Smooth muscle cell (in vitro differentiated cells): ENCODE results near the gene PAGR1. TPM values are rescaled to one million over a fixed set of nuclear protein-coding genes. Genes with fewer than 3 reads are reported as not detected.

Experiments
- DNase-seq: peaks from one replicate; lab custom pipeline; 2025; ENCODE audit not compliant: unreplicated experiment; lab: John Stamatoyannopoulos, UW
- H2AFZ ChIP-seq: fragments of 200-600 bp; sonication (generic); 2 replicates; pipeline ENCODE4 v1.6.0; 2016; ENCODE audit warnings: antibody characterized with exemption, low read depth, mild to moderate bottlenecking
- H3F3A ChIP-seq: fragments of 200-600 bp; sonication (generic); 2 replicates; pipeline ENCODE4 v1.6.0; 2017; ENCODE audit warnings: antibody characterized with exemption, low read depth
- H3K27ac ChIP-seq: fragments of 200-600 bp; sonication (generic); 2 replicates; pipeline ENCODE4 v1.5.1; 2016; ENCODE audit warnings: low read depth, mild to moderate bottlenecking
- H3K27me3 ChIP-seq: fragments of 200-600 bp; sonication (generic); 2 replicates; pipeline ENCODE4 v1.6.1; 2016; ENCODE audit warnings: low read depth, mild to moderate bottlenecking
- H3K36me3 ChIP-seq: fragments of 200-600 bp; sonication (generic); 2 replicates; pipeline ENCODE4 v1.5.1; 2016; ENCODE audit warnings: low read depth
- H3K4me1 ChIP-seq: fragments of 200-600 bp; sonication (generic); 2 replicates; pipeline ENCODE4 v1.5.1; 2016; ENCODE audit warnings: low read depth
- H3K4me2 ChIP-seq: fragments of 200-600 bp; sonication (generic); 2 replicates; pipeline ENCODE4 v1.6.0; 2016; ENCODE audit warnings: mild to moderate bottlenecking
- H3K4me3 ChIP-seq: fragments of 200-600 bp; sonication (generic); 2 replicates; pipeline ENCODE4 v1.5.1; 2016; ENCODE audit warnings: mild to moderate bottlenecking
- H3K79me2 ChIP-seq: fragments of 200-600 bp; sonication (generic); 2 replicates; pipeline ENCODE4 v1.6.0; 2016; ENCODE audit warnings: low read depth, mild to moderate bottlenecking
- H3K9ac ChIP-seq: fragments of 200-600 bp; sonication (generic); 2 replicates; pipeline ENCODE4 v1.6.0; 2016; ENCODE audit warnings: low read depth
- H3K9me3 ChIP-seq: fragments of 200-600 bp; sonication (generic); replicated peaks from 2 replicates; pipeline ENCODE4 v1.5.1; 2016; ENCODE audit warnings: low read depth
- H4K20me1 ChIP-seq: fragments of 200-600 bp; sonication (generic); 2 replicates; pipeline ENCODE4 v1.6.0; 2016; ENCODE audit warnings: low read depth
- CTCF ChIP-seq: fragments of 200-600 bp; sonication (generic); IDR thresholded peaks from 2 replicates; pipeline ENCODE4 v1.5.1; 2017; ENCODE audit warnings: borderline replicate concordance, mild to moderate bottlenecking, antibody characterized with exemption; ENCODE audit not compliant: insufficient read depth, poor library complexity, severe bottlenecking
- WGBS: methylation state at CpG from one replicate; pipeline ENCODE4 v1.1.7; 2016; ENCODE audit warnings: low lambda C conversion rate; 5-methylcytosine and 5-hydroxymethylcytosine counted together
- polyA plus RNA-seq: library from polyadenylated mRNA; unstranded; fragments of >200 nt; fragmentation: Nextera tagmentation; extraction: Ambion mirVana; gene quantifications from 2 replicates; pipeline ENCODE4 v1.2.1, GENCODE V29; 2016
- total RNA-seq: library from RNA; depleted of rRNA; stranded (reverse); fragments of >200 nt; gene quantifications from 2 replicates; pipeline ENCODE4 v1.2.3, GENCODE V29; 2014

PAGR1 gene
- total and polyA plus RNA-seq, 2 experiments from 2014 or later: 15.6 to 34.5 TPM

- Histone ChIP-seq H3K79me2 (peaks cover 19% of the 10 kb centered on the region), H3K4me2 (peak overlapping the region; percentile 87), H3F3A (peaks cover 35% of the 10 kb centered on the region), H3K9me3 (no peaks in the 10 kb centered on the region), H3K27me3 (no peaks in the 10 kb centered on the region), H4K20me1 (peaks cover 28% of the 10 kb centered on the region), H3K4me1 (peaks cover 34% of the 10 kb centered on the region), H2AFZ (no peak overlapping the region), H3K36me3 (no peaks in the 10 kb centered on the region), H3K9ac (peak overlapping the region; percentile 63), H3K27ac (peak overlapping the region; percentile 95), H3K4me3 (peak overlapping the region; percentile 60)
- no peak for TF ChIP-seq CTCF
- WGBS: 2% methylated on average over 22 of the region's 99 CpGs
- no peak for DNase-seq
These were observed 9.1 kb upstream of the PAGR1 start for GRCh38 chr16:29806641-29807425.

DNA sequence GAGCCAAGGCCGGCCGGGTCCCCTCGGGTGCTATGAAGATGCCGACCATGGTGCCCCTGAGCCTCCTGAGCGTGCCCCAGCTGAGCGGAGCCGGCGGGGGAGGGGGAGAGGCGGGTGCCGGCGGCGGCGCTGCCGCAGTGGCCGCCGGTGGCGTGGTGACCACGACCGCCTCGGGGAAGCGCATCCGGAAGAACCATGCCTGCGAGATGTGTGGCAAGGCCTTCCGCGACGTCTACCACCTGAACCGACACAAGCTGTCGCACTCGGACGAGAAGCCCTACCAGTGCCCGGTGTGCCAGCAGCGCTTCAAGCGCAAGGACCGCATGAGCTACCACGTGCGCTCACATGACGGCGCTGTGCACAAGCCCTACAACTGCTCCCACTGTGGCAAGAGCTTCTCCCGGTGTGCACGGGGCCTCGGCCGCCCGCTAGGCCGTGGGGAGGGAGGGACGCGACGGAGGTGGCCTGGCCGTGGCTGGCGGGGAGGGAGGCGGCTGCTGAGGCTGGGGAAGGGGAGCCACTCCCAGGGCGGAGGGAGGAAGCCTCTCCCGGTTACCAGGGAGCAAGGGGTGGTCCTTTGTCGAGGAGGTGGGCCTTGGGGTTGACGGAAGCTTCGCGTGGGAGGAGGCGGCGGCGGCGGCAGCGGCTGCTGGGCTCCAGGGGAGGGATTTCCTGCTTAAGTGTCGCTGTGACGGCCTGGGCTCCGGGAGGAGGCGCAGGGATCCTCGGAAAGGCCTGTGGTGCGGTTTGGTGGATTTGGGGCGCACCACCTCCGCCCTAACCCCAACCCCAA is 8.3 kb upstream of the PAGR1 start:
- H4K20me1 ChIP-seq: peaks cover 28% of the 10 kb centered on the region
- TF ChIP-seq CTCF: peak; percentile 45
- under 1% methylated on average over 63 of the region's 69 CpGs for WGBS
- H3K27me3 ChIP-seq: no peaks in the 10 kb centered on the region
- H2AFZ ChIP-seq: no peak overlapping the region
- no peaks in the 10 kb centered on the region for H3K36me3 ChIP-seq
- DNase-seq: peak; percentile 74
- peak overlapping the region; percentile 84 for H3K4me2 ChIP-seq
- H3K4me1 ChIP-seq: peaks cover 34% of the 10 kb centered on the region
- peak overlapping the region; percentile 47 for H3K4me3 ChIP-seq
- peaks cover 35% of the 10 kb centered on the region for H3F3A ChIP-seq
- peak overlapping the region; percentile 63 for H3K9ac ChIP-seq
- H3K79me2 ChIP-seq: peaks cover 21% of the 10 kb centered on the region
- H3K9me3 ChIP-seq: no peaks in the 10 kb centered on the region
- H3K27ac ChIP-seq: peak overlapping the region; percentile 95

- peaks cover 29% of the 10 kb centered on the region for H3K79me2 ChIP-seq
- H2AFZ ChIP-seq: no peak overlapping the region
These were observed 7.6 kb upstream of the PAGR1 start for GRCh38 chr16:29808219-29808900.

More at GRCh38 chr16:29808219-29808900, 7.6 kb upstream of the PAGR1 start:
- Histone ChIP-seq H4K20me1 (peaks cover 28% of the 10 kb centered on the region), H3F3A (peaks cover 35% of the 10 kb centered on the region), H3K4me3 (peak overlapping the region; percentile 47), H3K27ac (peak overlapping the region; percentile 95), H3K36me3 (no peaks in the 10 kb centered on the region), H3K9ac (peak overlapping the region; percentile 63), H3K4me2 (peak overlapping the region; percentile 84), H3K9me3 (no peaks in the 10 kb centered on the region), H3K4me1 (peaks cover 41% of the 10 kb centered on the region), H3K27me3 (no peaks in the 10 kb centered on the region)
- DNase-seq: no peak
- no peak for TF ChIP-seq CTCF
- 49% methylated on average over 22 of the region's 25 CpGs for WGBS
